Suprapubic skin (tissue), 3 donors: ENCODE measurements around the gene LAMA3.

Experiments
- CTCF ChIP-seq, 2 donors: fragments of 200-600 bp in 1 of 2; fragments of 450-650 bp in 1 of 2; sonication (generic) in 1 of 2; IDR thresholded peaks; one replicate each; pipeline ENCODE4 v1.5.1; 2016 to 2019; ENCODE audit warnings: antibody characterized with exemption in 2 of 2, mild to moderate bottlenecking in 1 of 2, moderate library complexity in 1 of 2
- EP300 ChIP-seq: sonication (generic); formaldehyde crosslinking; IDR thresholded peaks from one replicate; pipeline ENCODE4 v1.6.1; 2017; ENCODE audit warnings: antibody characterized with exemption
- POLR2A ChIP-seq, 2 donors: fragments of 450-650 bp; IDR thresholded peaks; one replicate each; pipeline ENCODE4 v1.6.1; 2017; ENCODE audit warnings: antibody characterized with exemption in 2 of 2, mild to moderate bottlenecking in 2 of 2, moderate library complexity in 2 of 2

- no peak for TF ChIP-seq POLR2A (IDR thresholded peaks at IDR 0.05)
- no peak for TF ChIP-seq CTCF (IDR thresholded peaks at IDR 0.05)
- no peak for TF ChIP-seq EP300
Measured at GRCh38 chr18:23675896-23676295, 13.4 kb upstream of the LAMA3 start.
